ENCODE measurements around the gene ACTR6.
"Not testable (repeated sequence)": the region's sequence is repeated elsewhere in the genome, so short reads cannot be mapped to it uniquely, and the experiment has no call there.

Gene ACTR6

DNA sequence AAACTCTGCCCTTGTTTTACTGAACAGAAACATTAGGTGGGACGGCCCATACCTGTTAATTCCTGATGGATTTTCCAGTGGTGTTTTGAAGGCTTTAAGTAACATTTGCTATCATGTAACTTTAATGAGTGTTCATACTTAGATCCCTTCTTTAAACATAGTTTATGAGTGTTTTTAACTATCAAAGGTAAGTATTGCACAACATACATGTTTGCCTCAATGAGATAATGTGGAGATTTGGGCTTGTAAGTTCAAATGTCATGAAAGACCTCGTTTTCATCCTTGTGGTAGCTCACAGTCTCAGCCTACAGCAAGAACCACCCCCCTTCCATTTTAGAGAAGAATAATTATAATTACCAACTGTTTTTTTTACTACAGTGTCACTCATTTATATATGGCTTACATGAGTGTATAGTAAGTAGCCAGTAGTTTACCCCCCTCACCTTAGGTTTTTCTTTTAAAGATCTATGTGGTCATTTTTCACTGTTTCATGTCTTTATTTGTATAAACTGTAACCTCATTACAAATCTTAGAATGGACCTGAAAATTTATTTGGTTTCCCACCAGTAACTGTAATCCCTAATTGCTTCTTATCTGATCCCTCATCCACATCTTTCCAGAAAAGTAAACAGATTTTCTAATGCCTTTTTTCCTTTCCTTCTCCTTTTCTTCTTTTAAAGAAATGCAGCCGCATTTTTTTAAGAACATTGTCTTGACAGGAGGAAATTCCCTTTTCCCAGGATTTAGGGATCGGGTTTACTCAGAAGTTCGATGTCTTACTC lies 18.9 kb downstream of the ACTR6 start:
- Histone ChIP-seq H3K36me3 (peaks cover 12% of the 10 kb centered on the region), H3K27ac (no peak overlapping the region), H3K27me3 (ENCODE audit: insufficient read depth, low read depth, severe bottlenecking) (no peaks in the 10 kb centered on the region), H3K9me3 (ENCODE audit: severe bottlenecking) (no peaks in the 10 kb centered on the region), H3K4me3 (ENCODE audit: low read depth, low read length) (no peak overlapping the region)
- no peak for DNase-seq
- TF ChIP-seq, protein P1, sequence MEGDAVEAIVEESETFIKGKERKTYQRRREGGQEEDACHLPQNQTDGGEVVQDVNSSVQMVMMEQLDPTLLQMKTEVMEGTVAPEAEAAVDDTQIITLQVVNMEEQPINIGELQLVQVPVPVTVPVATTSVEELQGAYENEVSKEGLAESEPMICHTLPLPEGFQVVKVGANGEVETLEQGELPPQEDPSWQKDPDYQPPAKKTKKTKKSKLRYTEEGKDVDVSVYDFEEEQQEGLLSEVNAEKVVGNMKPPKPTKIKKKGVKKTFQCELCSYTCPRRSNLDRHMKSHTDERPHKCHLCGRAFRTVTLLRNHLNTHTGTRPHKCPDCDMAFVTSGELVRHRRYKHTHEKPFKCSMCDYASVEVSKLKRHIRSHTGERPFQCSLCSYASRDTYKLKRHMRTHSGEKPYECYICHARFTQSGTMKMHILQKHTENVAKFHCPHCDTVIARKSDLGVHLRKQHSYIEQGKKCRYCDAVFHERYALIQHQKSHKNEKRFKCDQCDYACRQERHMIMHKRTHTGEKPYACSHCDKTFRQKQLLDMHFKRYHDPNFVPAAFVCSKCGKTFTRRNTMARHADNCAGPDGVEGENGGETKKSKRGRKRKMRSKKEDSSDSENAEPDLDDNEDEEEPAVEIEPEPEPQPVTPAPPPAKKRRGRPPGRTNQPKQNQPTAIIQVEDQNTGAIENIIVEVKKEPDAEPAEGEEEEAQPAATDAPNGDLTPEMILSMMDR (IDR thresholded peaks at IDR 0.05; ENCODE audit: low read depth, low read length) = no peak

- Histone ChIP-seq H3K27me3 (ENCODE audit: insufficient read depth, low read depth, severe bottlenecking) (no peaks in the 10 kb centered on the region), H3K27ac (no peak overlapping the region), H3K9me3 (ENCODE audit: severe bottlenecking) (no peaks in the 10 kb centered on the region), H3K4me3 (ENCODE audit: low read depth, low read length) (no peak overlapping the region), H3K36me3 (peaks cover 12% of the 10 kb centered on the region)
- TF ChIP-seq, protein P1 (IDR thresholded peaks at IDR 0.05; ENCODE audit: low read depth, low read length) = no peak
- no peak for DNase-seq
These were observed 20.9 kb downstream of the ACTR6 start for GRCh38 chr12:100221523-100221922.

DNA sequence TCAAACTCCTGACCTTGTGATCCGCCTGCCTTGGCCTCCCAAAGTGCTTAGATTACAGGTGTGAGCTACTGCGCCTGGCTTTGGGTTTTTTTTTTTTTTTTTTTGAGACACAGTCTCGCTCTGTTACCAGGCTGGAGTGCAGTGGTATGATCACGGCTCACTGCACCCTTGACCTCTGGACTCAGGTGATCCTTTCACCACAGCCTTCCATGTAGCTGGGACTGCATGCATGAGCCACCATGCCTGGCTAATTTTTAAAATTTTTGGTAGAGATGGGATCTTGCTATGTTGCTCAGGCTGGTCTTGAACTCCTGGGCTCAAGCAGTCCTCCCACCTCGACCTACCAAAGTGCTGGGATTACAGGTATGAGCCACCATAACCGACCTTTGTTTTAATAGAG lies 21.6 kb downstream of the ACTR6 start:
- H3K9me3 ChIP-seq (ENCODE audit: severe bottlenecking); DNase-seq; H3K27ac ChIP-seq; H3K4me3 ChIP-seq (ENCODE audit: low read depth, low read length); H3K27me3 ChIP-seq (ENCODE audit: insufficient read depth, low read depth, severe bottlenecking): not testable (repeated sequence)
- H3K36me3 ChIP-seq = peaks cover 12% of the 10 kb centered on the region

DNA sequence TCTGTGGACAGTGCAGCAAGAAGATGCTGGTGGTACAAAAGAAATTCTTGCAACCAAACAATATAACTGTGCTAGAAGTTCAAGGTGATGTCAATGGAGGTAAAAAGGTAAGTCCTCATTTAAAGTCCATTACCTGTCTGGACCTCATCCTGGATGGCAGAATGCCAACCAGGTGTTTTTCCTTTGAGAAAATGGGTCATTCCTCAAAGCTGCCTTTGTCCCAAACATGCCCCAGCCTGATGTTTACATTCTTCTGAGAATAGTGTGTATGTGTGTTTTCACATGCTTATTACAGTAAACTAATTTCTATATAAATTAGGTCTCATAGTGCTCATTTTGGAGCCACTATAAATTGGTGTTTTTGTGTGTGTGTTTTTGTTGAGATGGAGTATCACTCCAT lies 24.9 kb downstream of the ACTR6 start:
- no peak for DNase-seq
- no peaks in the 10 kb centered on the region; the same call in 1 of the 2 replicates for H3K36me3 ChIP-seq
- TF ChIP-seq, protein P1 (IDR thresholded peaks at IDR 0.05; ENCODE audit: low read depth, low read length) = no peak

GRCh38 chr12:100229036-100229635 lies 28.5 kb downstream of the ACTR6 start:
- peak; percentile 39 for DNase-seq
- H3K27ac ChIP-seq = no peak overlapping the region

More for the DNA sequence above, 24.9 kb downstream of the ACTR6 start:
- Histone ChIP-seq H3K4me3 (ENCODE audit: low read depth, low read length) (no peak overlapping the region), H3K9me3 (ENCODE audit: severe bottlenecking) (no peaks in the 10 kb centered on the region), H3K27ac (no peak overlapping the region), H3K27me3 (ENCODE audit: insufficient read depth, low read depth, severe bottlenecking) (no peaks in the 10 kb centered on the region)

GRCh38 chr12:100229876-100230275 lies 29.3 kb downstream of the ACTR6 start:
- Histone ChIP-seq H3K9me3 (ENCODE audit: severe bottlenecking) (no peaks in the 10 kb centered on the region), H3K36me3 (no peaks in the 10 kb centered on the region; the same call in 1 of the 2 replicates), H3K27me3 (ENCODE audit: insufficient read depth, low read depth, severe bottlenecking) (no peaks in the 10 kb centered on the region), H3K4me3 (ENCODE audit: low read depth, low read length) (no peak overlapping the region), H3K27ac (no peak overlapping the region)
- TF ChIP-seq, protein P1 (IDR thresholded peaks at IDR 0.05; ENCODE audit: low read depth, low read length) = no peak
- DNase-seq = no peak

More at GRCh38 chr12:100229036-100229635, 28.5 kb downstream of the ACTR6 start:
- no peaks in the 10 kb centered on the region for H3K27me3 ChIP-seq (ENCODE audit: insufficient read depth, low read depth, severe bottlenecking)
- TF ChIP-seq, protein P1 (IDR thresholded peaks at IDR 0.05; ENCODE audit: low read depth, low read length) = 0 out of 2 replicates have a peak, but pooled peaks have one; percentile 33
- H3K4me3 ChIP-seq (ENCODE audit: low read depth, low read length) = no peak overlapping the region
- H3K36me3 ChIP-seq = no peaks in the 10 kb centered on the region; the same call in 1 of the 2 replicates
- H3K9me3 ChIP-seq (ENCODE audit: severe bottlenecking) = no peaks in the 10 kb centered on the region

- H3K27ac ChIP-seq; H3K36me3 ChIP-seq; H3K4me3 ChIP-seq (ENCODE audit: low read depth, low read length); H3K9me3 ChIP-seq (ENCODE audit: severe bottlenecking); DNase-seq; H3K27me3 ChIP-seq (ENCODE audit: insufficient read depth, low read depth, severe bottlenecking): not testable (repeated sequence)
These were observed 31.3 kb downstream of the ACTR6 start for GRCh38 chr12:100231873-100232272.

Measured in WERI-Rb-1 (cell line).